MM.1S (cell line): Measurements from ENCODE around the gene OSBPL2.

ENCODE experiments used
- DNase-seq: peaks from one replicate; pipeline ENCODE4 v3.0.0-alpha.2; 2015
- H2AFZ ChIP-seq: fragments of 300-600 bp; sonication (generic); 2 replicates; pipeline ENCODE4 v1.6.0; 2016; ENCODE audit warnings: antibody characterized with exemption, low read length
- H3F3A ChIP-seq: fragments of 300-600 bp; sonication (generic); 2 replicates; pipeline ENCODE4 v1.6.1; 2016; ENCODE audit warnings: mild to moderate bottlenecking, antibody characterized with exemption, low read length, moderate library complexity, mixed read lengths; ENCODE audit not compliant: insufficient read depth
- H3K27ac ChIP-seq: fragments of 300-600 bp; sonication (generic); 2 replicates; pipeline ENCODE4 v1.5.1; 2016; ENCODE audit warnings: mild to moderate bottlenecking, low read length
- H3K27me3 ChIP-seq: fragments of 300-600 bp; sonication (generic); replicated peaks from 2 replicates; pipeline ENCODE4 v1.6.0; 2016; ENCODE audit warnings: low read length; ENCODE audit not compliant: insufficient read depth
- H3K36me3 ChIP-seq: fragments of 300-600 bp; sonication (generic); replicated peaks from 2 replicates; pipeline ENCODE4 v1.6.1; 2016; ENCODE audit warnings: mild to moderate bottlenecking, low read length, mixed read lengths; ENCODE audit not compliant: insufficient read depth
- H3K4me1 ChIP-seq: fragments of 300-600 bp; sonication (generic); 2 replicates; pipeline ENCODE4 v1.6.1; 2016; ENCODE audit warnings: low read length, mixed read lengths
- H3K4me2 ChIP-seq: fragments of 300-600 bp; sonication (generic); 2 replicates; pipeline ENCODE4 v1.6.0; 2016; ENCODE audit warnings: low read depth, low read length
- H3K4me3 ChIP-seq: fragments of 300-600 bp; sonication (generic); 2 replicates; pipeline ENCODE4 v1.5.1; 2016; ENCODE audit warnings: low read length, mixed read lengths
- H3K79me2 ChIP-seq: fragments of 300-600 bp; sonication (generic); 2 replicates; pipeline ENCODE4 v1.6.1; 2016; ENCODE audit warnings: mixed run types, low read length, mixed read lengths
- H3K9ac ChIP-seq: fragments of 300-600 bp; sonication (generic); 2 replicates; pipeline ENCODE4 v1.6.1; 2016; ENCODE audit warnings: low read length, mixed read lengths
- H3K9me2 ChIP-seq: fragments of 300-600 bp; sonication (generic); replicated peaks from 2 replicates; pipeline ENCODE4 v1.6.1; 2016; ENCODE audit warnings: mild to moderate bottlenecking, low read length, mixed read lengths; ENCODE audit not compliant: insufficient read depth
- H3K9me3 ChIP-seq: fragments of 300-600 bp; sonication (generic); replicated peaks from 2 replicates; pipeline ENCODE4 v1.6.1; 2016; ENCODE audit warnings: mild to moderate bottlenecking, low read length, mixed read lengths; ENCODE audit not compliant: insufficient read depth
- H4K20me1 ChIP-seq: fragments of 300-600 bp; sonication (generic); 2 replicates; pipeline ENCODE4 v1.6.1; 2016; ENCODE audit warnings: mild to moderate bottlenecking, low read length, moderate library complexity, mixed read lengths; ENCODE audit not compliant: insufficient read depth
- EZH2 ChIP-seq: fragments of 300-600 bp; sonication (generic); optimal IDR thresholded peaks from 2 replicates; pipeline ENCODE3; 2017; ENCODE audit warnings: low read depth, mild to moderate bottlenecking, antibody characterized with exemption, low read length, mixed read lengths
- EZH2phosphoT487 ChIP-seq: fragments of 300-600 bp; sonication (generic); IDR thresholded peaks from 2 replicates; pipeline ENCODE4 v1.6.1; 2018; ENCODE audit warnings: antibody characterized with exemption, low read length
- TF ChIP-seq, protein P1 (sequence below): fragments of 300-600 bp; sonication (generic); IDR thresholded peaks from 2 replicates; pipeline ENCODE4 v1.5.1; 2016; ENCODE audit warnings: antibody characterized with exemption, low read length, mixed read lengths

The OSBPL2 gene

DNA sequence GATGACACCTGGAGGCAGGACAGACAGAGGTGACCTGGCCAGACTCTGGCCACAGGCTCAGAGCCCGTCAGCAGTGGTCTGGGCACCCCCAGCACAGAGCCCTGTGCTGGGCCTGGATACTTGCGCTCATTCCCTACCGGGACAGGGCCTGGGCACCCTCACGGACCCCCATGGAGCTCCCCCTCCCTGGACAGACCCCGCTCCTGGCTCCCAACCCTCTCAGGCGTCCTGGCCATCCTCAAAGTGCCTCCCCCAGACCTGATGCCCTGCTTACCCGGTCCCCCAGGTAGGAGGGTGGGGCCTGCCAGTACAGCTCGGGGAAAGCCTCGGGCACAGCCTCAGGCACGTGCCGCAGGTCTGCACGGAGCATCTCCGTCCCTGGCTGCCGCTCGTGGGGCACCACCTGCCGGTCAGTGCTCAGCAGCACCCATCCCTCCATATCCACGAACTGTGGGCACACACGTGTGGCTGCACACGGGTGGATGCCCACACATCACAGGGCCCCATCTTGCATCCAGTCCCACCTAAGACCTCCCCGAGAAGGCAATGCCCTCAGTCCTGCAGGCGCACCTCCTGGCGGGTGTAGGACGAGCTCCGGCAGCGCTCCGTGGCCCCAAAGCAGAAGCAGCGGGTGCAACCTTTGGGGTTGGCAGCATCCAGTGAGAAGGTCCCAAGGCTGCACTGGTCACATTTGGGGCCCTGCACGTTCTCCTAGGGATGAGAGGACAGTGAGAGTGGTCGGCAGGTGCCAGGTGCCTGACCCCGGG, 88.8 kb downstream of the OSBPL2 start:
- Histone ChIP-seq H3K9me3 (no peaks in the 10 kb centered on the region), H3K4me2 (no peak overlapping the region), H3K79me2 (no peaks in the 10 kb centered on the region), H4K20me1 (no peaks in the 10 kb centered on the region), H3K9me2 (no peaks in the 10 kb centered on the region), H3K27ac (no peak overlapping the region), H3K36me3 (no peaks in the 10 kb centered on the region; the same call in 1 of the 2 replicates), H3K4me3 (no peak overlapping the region), H3K4me1 (no peaks in the 10 kb centered on the region), H2AFZ (no peak overlapping the region), H3F3A (no peaks in the 10 kb centered on the region), H3K9ac (no peak overlapping the region), H3K27me3 (no peaks in the 10 kb centered on the region)
- DNase-seq = no peak
- TF ChIP-seq EZH2phosphoT487 (no peak), EZH2 (no peak)
- TF ChIP-seq, protein P1, sequence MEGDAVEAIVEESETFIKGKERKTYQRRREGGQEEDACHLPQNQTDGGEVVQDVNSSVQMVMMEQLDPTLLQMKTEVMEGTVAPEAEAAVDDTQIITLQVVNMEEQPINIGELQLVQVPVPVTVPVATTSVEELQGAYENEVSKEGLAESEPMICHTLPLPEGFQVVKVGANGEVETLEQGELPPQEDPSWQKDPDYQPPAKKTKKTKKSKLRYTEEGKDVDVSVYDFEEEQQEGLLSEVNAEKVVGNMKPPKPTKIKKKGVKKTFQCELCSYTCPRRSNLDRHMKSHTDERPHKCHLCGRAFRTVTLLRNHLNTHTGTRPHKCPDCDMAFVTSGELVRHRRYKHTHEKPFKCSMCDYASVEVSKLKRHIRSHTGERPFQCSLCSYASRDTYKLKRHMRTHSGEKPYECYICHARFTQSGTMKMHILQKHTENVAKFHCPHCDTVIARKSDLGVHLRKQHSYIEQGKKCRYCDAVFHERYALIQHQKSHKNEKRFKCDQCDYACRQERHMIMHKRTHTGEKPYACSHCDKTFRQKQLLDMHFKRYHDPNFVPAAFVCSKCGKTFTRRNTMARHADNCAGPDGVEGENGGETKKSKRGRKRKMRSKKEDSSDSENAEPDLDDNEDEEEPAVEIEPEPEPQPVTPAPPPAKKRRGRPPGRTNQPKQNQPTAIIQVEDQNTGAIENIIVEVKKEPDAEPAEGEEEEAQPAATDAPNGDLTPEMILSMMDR = no peak

DNA sequence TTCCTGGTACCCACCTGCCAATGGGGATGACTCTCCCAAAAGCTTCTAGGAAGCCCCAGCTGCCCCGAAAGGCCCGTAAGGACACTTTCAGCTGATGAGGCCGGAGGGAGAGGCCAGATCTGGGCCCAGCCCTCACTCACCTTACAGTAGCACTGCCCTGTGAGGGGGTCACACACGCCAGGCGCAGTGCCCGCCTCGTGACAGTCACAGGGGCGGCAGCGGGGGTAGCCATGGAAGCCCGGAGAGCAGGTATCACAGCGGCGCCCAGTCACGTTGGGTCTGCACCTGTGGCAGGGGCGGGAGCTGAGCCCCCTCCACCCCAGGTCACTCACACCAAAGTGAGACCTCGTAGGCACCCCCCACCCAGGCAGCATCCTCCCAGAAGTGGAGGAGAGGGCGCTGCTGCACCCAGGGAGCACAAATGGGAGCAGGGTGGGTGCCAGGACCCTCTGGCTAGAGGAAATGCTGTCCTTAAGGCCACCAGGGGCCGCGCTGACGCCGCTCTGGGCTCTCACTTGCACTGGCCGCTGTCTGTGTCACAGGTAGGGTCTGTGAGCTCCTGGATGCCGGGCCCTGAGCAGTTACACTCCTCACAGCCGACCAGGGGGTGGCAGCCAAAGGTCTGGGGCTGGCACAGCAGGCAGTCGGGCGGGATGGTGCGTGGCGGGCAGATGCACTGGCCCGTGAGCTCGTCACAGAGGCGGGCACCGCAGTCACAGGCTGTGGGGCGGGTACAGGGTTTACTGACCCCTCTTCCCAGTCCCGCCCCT, 89.6 kb downstream of the OSBPL2 start:
- Histone ChIP-seq H3K27ac (no peak overlapping the region), H3K27me3 (no peaks in the 10 kb centered on the region), H3F3A (no peaks in the 10 kb centered on the region), H3K4me3 (no peak overlapping the region), H3K4me2 (no peak overlapping the region), H2AFZ (no peak overlapping the region), H3K9me3 (no peaks in the 10 kb centered on the region), H3K79me2 (no peaks in the 10 kb centered on the region), H3K4me1 (no peaks in the 10 kb centered on the region), H4K20me1 (no peaks in the 10 kb centered on the region), H3K9ac (no peak overlapping the region), H3K36me3 (no peaks in the 10 kb centered on the region; the same call in 1 of the 2 replicates), H3K9me2 (no peaks in the 10 kb centered on the region)
- DNase-seq = no peak
- TF ChIP-seq EZH2phosphoT487 (no peak), EZH2 (no peak)
- TF ChIP-seq, protein P1 = no peak

DNA sequence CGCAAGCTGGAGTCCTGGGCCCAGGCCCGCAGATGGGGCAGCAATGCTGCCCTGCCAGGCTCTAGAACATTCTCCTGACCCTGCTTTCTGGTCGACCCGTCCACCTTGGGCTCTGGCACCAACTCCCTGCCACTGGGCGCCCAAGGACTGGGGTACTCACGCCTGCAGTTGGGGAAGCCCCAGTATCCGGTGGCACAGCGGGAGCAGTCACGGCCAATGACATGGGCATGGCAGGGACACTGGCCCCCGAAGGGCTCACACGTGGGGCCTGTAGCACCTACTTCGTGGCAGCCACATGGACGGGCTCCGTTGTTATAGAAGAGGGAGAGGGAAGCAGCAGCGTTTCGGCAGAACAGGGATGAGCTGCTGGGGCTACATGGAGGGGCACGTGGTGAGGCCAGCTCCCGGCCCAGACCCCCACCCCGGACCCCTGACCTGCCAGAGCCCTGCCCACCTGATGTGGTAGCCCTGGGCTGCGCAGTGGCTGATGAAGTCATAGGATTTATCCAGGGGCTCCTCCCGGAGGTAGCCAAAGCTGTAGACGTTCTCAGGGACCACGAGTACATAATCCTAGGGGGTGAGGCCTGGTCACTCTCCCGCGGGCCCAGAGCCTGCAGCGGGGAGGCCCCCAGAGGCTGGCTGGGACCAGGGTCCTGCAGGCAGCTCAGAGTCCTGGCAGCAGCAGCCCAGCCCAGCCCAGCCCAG, 90.5 kb downstream of the OSBPL2 start:
- no peak overlapping the region for H3K27ac ChIP-seq
- no peaks in the 10 kb centered on the region for H3F3A ChIP-seq
- no peak overlapping the region for H3K4me2 ChIP-seq
- no peaks in the 10 kb centered on the region for H3K27me3 ChIP-seq
- no peaks in the 10 kb centered on the region for H3K9me3 ChIP-seq
- no peaks in the 10 kb centered on the region; the same call in 1 of the 2 replicates for H3K36me3 ChIP-seq
- no peak overlapping the region for H3K9ac ChIP-seq
- H3K4me3 ChIP-seq = no peak overlapping the region
- H2AFZ ChIP-seq = no peak overlapping the region
- H3K4me1 ChIP-seq = no peaks in the 10 kb centered on the region
- no peak for DNase-seq
- H3K9me2 ChIP-seq = no peaks in the 10 kb centered on the region
- TF ChIP-seq EZH2phosphoT487 = no peak
- TF ChIP-seq, protein P1 = no peak
- TF ChIP-seq EZH2 = no peak
- H4K20me1 ChIP-seq = no peaks in the 10 kb centered on the region
- H3K79me2 ChIP-seq = no peaks in the 10 kb centered on the region
